Muscle of leg (tissue), 16 donors: ENCODE data around the gene ETDC. TPM values are rescaled to one million over a fixed set of nuclear protein-coding genes. Genes with fewer than 3 reads are reported as not detected.
"Not testable (repeated sequence)": the region's sequence is repeated elsewhere in the genome, so short reads cannot be mapped to it uniquely, and the experiment has no call there.

ENCODE experiments used
- DNase-seq: peaks from one replicate; pipeline ENCODE4 v3.0.0; 2013
- H3K27ac ChIP-seq: one replicate; pipeline ENCODE4 v1.5.1; 2013; ENCODE audit warnings: mild to moderate bottlenecking, low read length, control low read depth
- H3K27me3 ChIP-seq: one replicate; pipeline ENCODE4 v1.6.1; 2013; ENCODE audit warnings: low read length; ENCODE audit not compliant: control insufficient read depth, insufficient read depth
- H3K36me3 ChIP-seq: one replicate; pipeline ENCODE4 v1.6.1; 2013; ENCODE audit warnings: low read length; ENCODE audit not compliant: control insufficient read depth, insufficient read depth
- H3K4me1 ChIP-seq: one replicate; pipeline ENCODE4 v1.6.1; 2013; ENCODE audit warnings: low read length; ENCODE audit not compliant: control insufficient read depth, insufficient read depth
- H3K4me3 ChIP-seq: one replicate; pipeline ENCODE4 v1.5.1; 2013; ENCODE audit warnings: low read length, control low read depth
- H3K9me3 ChIP-seq: replicated peaks from 2 replicates; pipeline ENCODE4 v1.6.1; 2013; ENCODE audit warnings: low read depth, low read length; ENCODE audit not compliant: control insufficient read depth
- WGBS: methylation state at CpG from one replicate; pipeline ENCODE4 v1.1.5; 2013; ENCODE audit warnings: missing lambda C conversion rate; ENCODE audit not compliant: insufficient coverage; 5-methylcytosine and 5-hydroxymethylcytosine counted together
- long read RNA-seq, 11 donors: transcript quantifications; one replicate each; lab custom pipeline, GENCODE V29; 2026
- polyA plus RNA-seq, 8 donors: library from polyadenylated mRNA; unstranded; fragments of 120-200 nt; gene quantifications; one replicate each; pipeline versions ENCODE4 v1.2.1 to v1.2.3, GENCODE V29; 2013; ENCODE audit warnings: inconsistent platforms in 1 of 8, low replicate concordance in 1 of 8; ENCODE audit not compliant: insufficient read length in 8 of 8, insufficient read depth in 1 of 8
- total RNA-seq: library from RNA; stranded (reverse); fragments of 120-200 nt; gene quantifications from one replicate; pipeline ENCODE4 v1.2.4, GENCODE V29; 2013

The ETDC gene
- not detected for total RNA-seq
- polyA plus RNA-seq, result under 1 TPM in 1 of 8 donors, not detected in 7; 0.80 TPM
- long read RNA-seq, donor 1, result 0 reads
- long read RNA-seq, donor 2, result 0 reads
- long read RNA-seq, donor 3, result 0 reads
- long read RNA-seq, donor 4, result 0 reads
- long read RNA-seq, donor 5, partial matches to known transcripts, result 0 of 1 reads
- long read RNA-seq, donor 5, other reads (novel, unspliced or antisense), result 0 of 1 reads
- long read RNA-seq, donor 6, result 0 reads
- long read RNA-seq, donor 7, result 0 reads
- long read RNA-seq, donor 8, result 0 reads
- long read RNA-seq, donor 9, result 0 reads
- long read RNA-seq, donor 10, result 0 reads
- long read RNA-seq, donor 11, result 0 reads

DNA sequence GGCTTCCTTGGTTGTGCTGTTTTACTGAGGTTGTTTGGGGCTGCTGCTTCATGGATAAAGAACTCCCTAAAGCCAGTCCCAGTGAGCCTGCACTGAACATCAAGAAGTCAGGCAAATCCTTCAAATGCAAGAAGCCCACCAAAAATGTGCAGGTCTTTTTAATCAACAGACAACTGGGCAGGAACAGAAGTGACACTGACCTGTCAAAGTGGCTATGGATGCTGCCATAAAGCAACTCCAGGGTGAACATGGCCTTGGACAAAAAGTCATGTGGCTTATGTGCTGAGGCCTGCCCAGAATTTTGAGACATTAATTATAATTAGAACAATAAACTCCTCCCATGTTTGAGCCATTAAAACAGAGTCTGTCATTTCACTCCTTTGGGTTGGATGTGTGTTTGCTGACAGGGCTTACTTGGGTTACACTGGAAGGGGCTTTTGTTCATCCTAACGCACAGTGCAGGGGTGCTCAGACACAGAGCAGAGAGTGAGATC, at the start of gene ETDC:
Gene ETDC, plus strand, starts transcription at position 51 of the 494 bp plus-strand sequence. Its CDS starts 0 bp downstream, at position 51.
- WGBS, result no CpG with 5 or more reads among the region's 1 CpG
- no peaks in the 10 kb centered on the region for H3K4me1 ChIP-seq
- DNase-seq, result no peak
- no peak within 1 kb of the TSS for H3K27ac ChIP-seq
- no peak within 1 kb of the TSS for H3K4me3 ChIP-seq
- no peaks in the 10 kb centered on the region for H3K36me3 ChIP-seq
- H3K27me3 ChIP-seq, result peaks cover 5% of the 10 kb centered on the region
- H3K9me3 ChIP-seq, result peaks cover 2% of the 10 kb centered on the region

GRCh38 chrX:135260976-135261375, 48.3 kb upstream of the ETDC start:
- H3K36me3 ChIP-seq, H3K27ac ChIP-seq, DNase-seq, H3K27me3 ChIP-seq, H3K4me3 ChIP-seq, H3K4me1 ChIP-seq, H3K9me3 ChIP-seq: not testable (repeated sequence)
- WGBS, result no CpG with 5 or more reads among the region's 2 CpGs

DNA sequence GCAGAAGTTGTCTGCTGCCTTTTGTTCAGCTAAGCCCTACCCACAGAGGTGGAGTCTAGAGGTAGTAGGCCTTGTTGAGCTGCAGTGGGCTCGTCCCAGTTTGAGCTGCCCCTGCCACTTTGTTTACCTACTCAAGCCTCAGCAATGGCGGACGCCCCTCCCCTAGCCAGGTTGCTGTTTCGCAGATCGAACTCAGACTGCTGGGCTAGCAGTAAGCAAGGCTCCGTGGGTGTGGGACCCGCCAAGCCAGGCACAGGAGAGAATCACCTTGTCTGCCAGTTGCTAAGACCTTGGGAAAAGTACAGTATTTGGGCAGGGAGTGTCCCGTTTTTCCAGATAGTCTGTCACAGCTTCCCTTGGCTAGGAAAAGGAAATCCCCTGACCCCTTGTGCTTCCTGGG, 45.9 kb upstream of the ETDC start:
- not testable (repeated sequence) for H3K4me1 ChIP-seq, H3K9me3 ChIP-seq, H3K27ac ChIP-seq, H3K36me3 ChIP-seq, H3K27me3 ChIP-seq, DNase-seq, H3K4me3 ChIP-seq
- 80% methylated on average over 3 of the region's 8 CpGs for WGBS

- Histone ChIP-seq H3K27me3 (no peaks in the 10 kb centered on the region), H3K9me3 (peaks cover 6% of the 10 kb centered on the region), H3K4me3 (no peak overlapping the region), H3K27ac (no peak overlapping the region), H3K36me3 (no peaks in the 10 kb centered on the region), H3K4me1 (no peaks in the 10 kb centered on the region)
- 57% methylated on average over 2 of the region's 4 CpGs for WGBS
- no peak for DNase-seq
These were observed 45.1 kb upstream of the ETDC start for GRCh38 chrX:135264206-135264605.

- 67% methylated on average over 2 of the region's 5 CpGs for WGBS
These were observed 36.1 kb upstream of the ETDC start for GRCh38 chrX:135273162-135273561.

DNA sequence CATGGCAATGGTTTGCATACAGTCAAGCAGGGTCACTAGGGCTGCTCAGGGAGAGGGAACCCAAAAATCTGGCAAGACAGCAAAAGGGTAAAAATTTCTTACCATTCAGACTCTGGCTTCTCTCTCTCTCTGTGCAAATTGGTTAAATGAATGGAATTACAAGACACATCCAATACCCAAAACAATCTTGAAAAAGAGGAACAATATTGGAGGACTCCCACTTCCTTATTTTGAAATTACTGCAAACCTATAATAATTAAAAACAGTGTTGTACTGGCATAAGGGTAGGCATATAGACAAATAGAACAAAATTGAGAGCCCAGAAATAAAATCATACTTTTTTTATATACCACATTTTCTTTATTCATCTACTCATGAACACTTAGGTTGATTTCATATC, 33.3 kb upstream of the ETDC start:
- H3K4me1 ChIP-seq, result no peaks in the 10 kb centered on the region
- no peaks in the 10 kb centered on the region for H3K36me3 ChIP-seq
- H3K27ac ChIP-seq, result no peak overlapping the region
- DNase-seq, result no peak
- H3K9me3 ChIP-seq, result peaks cover 2% of the 10 kb centered on the region
- H3K4me3 ChIP-seq, result no peak overlapping the region
- H3K27me3 ChIP-seq, result no peaks in the 10 kb centered on the region

More at GRCh38 chrX:135273162-135273561, 36.1 kb upstream of the ETDC start:
- Histone ChIP-seq H3K27ac (no peak overlapping the region), H3K9me3 (peaks cover 5% of the 10 kb centered on the region), H3K36me3 (no peaks in the 10 kb centered on the region), H3K27me3 (no peaks in the 10 kb centered on the region), H3K4me3 (no peak overlapping the region), H3K4me1 (no peaks in the 10 kb centered on the region)
- no peak for DNase-seq

GRCh38 chrX:135287266-135287823, 21.9 kb upstream of the ETDC start:
- H3K4me3 ChIP-seq, result no peak overlapping the region
- peaks cover 44% of the 10 kb centered on the region for H3K9me3 ChIP-seq
- WGBS, result no CpG with 5 or more reads among the region's 2 CpGs
- H3K27me3 ChIP-seq, result no peaks in the 10 kb centered on the region
- no peak overlapping the region for H3K27ac ChIP-seq
- no peaks in the 10 kb centered on the region for H3K4me1 ChIP-seq
- no peak for DNase-seq
- peaks cover 3% of the 10 kb centered on the region for H3K36me3 ChIP-seq

- peak; percentile 57 for DNase-seq
- Histone ChIP-seq H3K27me3 (peaks cover 13% of the 10 kb centered on the region), H3K27ac (no peak overlapping the region), H3K4me3 (peak overlapping the region; percentile 32), H3K9me3 (no peaks in the 10 kb centered on the region), H3K36me3 (no peaks in the 10 kb centered on the region), H3K4me1 (peaks cover 4% of the 10 kb centered on the region)
- WGBS, result 30% methylated on average over 16 of the region's 26 CpGs
These were observed 13.9 kb upstream of the ETDC start for GRCh38 chrX:135295238-135295943.

GRCh38 chrX:135295944-135296305, 13.4 kb upstream of the ETDC start:
- H3K4me3 ChIP-seq, result peak overlapping the region; percentile 32
- H3K36me3 ChIP-seq, result no peaks in the 10 kb centered on the region
- no peaks in the 10 kb centered on the region for H3K9me3 ChIP-seq
- H3K4me1 ChIP-seq, result peaks cover 4% of the 10 kb centered on the region
- WGBS, result 32% methylated on average over 9 of the region's 10 CpGs
- peaks cover 13% of the 10 kb centered on the region for H3K27me3 ChIP-seq
- no peak overlapping the region for H3K27ac ChIP-seq
- no peak for DNase-seq

- H3K27me3 ChIP-seq, result peaks cover 7% of the 10 kb centered on the region
- 17% methylated on average over 1 of the region's 5 CpGs for WGBS
- H3K36me3 ChIP-seq, result no peaks in the 10 kb centered on the region
- no peak overlapping the region for H3K27ac ChIP-seq
- DNase-seq, result no peak
- H3K4me3 ChIP-seq, result no peak overlapping the region
- no peaks in the 10 kb centered on the region for H3K9me3 ChIP-seq
- no peaks in the 10 kb centered on the region for H3K4me1 ChIP-seq
These were observed 6.9 kb upstream of the ETDC start for GRCh38 chrX:135302269-135302873.
